Activated CD4-positive, alpha-beta T cell treated with anti-CD3 and anti-CD28 coated beads for 24 hours (primary cell): ENCODE data around the gene SDHAF3.
"Not testable (repeated sequence)": the region's sequence is repeated elsewhere in the genome, so short reads cannot be mapped to it uniquely, and the experiment has no call there.

Source experiments
- DNase-seq, 2 donors: peaks; one replicate each; pipeline ENCODE4 v3.0.0-alpha.2; 2020; ENCODE audit warnings: low read depth in 2 of 2

The SDHAF3 gene

DNA sequence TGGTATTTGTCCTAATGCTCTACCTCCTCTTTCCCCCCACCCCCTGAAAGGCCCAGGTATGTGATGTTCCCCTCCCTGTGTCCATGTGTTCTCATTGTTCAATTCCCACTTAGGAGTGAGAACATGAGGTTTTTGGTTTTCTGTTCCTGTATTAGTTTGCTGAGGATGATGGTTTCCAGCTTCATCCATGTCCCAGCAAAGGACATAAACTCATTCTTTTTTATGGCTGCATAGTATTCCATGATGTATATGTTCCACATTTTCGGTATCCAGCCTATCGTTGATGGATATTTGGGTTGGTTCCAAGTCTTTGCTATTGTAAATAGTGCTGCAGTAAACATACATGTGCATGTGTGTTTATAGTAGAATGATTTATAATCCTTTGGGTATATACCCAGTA is 5.6 kb downstream of the SDHAF3 start:
- not testable (repeated sequence) for DNase-seq

DNA sequence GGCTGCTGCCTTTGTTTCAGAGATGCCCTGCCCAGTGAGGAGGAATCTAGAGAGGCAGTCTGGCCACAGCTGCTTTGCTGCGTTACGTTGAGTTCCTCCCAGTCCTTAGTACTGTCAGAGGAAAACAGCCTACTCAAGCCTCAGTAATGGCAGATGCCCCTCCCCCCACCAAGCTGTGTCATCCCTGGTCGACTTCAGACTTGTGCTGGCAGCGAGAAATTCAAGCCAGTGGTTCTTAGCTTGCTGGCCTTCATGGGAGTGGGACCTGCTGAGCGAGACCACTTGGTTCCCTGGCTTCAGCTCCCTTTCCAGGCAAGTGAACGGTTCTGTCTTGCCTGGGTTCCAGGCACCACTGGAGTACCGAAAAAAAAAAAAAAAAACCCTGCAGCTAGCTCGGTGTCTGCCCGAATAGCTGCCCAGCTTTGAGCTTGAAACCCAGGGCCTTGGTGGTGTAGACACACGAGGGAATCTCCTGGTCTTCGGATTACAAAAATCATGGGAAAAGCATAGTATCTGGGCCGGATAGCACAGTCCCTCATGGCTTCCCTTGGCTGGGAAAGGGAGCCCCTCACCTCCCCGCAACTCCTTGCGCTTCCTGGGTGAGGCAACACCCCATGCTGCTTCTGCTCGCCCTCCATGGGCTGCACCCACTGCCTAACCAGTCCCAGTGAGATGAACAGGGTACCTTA is 9.1 kb downstream of the SDHAF3 start:
- DNase-seq = no peak

DNA sequence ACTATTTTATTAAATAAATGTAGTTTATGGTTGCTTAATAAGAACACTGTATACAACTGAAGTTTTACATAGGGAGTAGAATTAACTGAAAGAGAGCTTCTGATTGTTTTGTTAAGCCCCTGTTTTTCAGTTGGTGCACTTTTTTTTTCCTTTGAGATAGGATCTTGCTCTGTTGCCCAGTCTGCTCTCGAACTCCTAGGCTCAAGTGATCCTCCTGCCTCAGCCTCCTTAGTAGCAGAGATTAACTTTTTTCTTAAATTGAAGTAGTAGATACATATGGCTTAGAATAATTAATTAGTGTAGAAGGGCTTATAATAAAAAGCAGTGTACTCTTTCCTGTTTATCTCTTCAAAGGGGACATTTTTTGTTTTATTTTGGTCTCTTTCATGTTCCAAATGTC is 11.2 kb downstream of the SDHAF3 start:
- DNase-seq = no peak

DNA sequence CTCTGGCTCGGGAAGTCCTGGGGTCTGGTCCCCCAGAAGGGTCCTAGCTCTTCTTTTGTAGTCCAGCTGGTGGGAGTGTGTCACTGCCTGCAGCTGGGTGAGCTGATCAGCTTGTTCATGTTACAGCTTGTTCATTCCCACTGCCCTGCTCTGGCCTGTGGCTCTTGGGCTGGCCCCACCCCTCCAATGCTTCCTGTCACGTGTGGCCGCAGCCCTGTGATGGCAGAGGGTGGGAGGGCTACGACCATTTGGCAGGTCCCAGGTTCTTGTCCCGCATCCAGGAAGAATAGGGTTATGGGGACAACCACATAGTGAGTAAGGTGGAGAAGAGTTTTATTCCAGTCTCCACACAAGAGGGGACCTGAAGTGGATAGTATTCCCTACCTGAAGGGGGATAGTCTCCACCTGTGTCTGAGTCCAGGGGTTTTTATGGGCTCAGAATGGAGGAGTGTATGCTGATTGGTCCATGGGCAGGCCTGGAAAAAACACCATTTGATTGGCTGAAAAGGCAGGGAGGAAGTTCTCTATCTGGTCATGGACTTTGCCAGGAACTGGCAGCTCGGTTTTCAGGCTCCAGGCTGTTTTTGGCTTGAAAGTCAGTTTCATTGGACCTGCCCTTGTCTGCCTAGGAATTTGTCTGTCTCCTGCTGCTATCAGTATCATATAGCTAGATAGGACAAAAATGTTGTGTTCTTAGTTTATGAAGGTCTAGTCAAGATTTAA is 13.1 kb downstream of the SDHAF3 start:
- DNase-seq = no peak

DNA sequence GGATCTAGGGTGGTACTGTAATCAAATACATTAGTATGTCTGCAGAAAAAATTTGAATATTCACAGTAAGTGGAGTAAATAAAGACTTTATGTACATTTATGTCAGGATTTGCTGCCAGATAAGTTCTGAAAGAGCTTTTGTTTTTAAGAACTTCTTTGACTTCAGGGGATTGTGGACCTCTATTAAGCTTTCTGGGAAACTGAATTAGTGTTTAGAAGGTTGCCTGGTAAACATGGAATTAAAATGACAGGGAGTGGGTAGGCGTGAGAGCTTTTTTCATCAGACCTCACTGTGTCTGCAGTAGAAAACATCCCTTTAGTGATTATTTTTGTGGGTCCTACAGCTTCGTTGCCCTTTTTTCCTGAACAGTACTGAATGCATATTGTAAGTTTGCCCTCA is 15.7 kb downstream of the SDHAF3 start:
- no peak for DNase-seq

DNA sequence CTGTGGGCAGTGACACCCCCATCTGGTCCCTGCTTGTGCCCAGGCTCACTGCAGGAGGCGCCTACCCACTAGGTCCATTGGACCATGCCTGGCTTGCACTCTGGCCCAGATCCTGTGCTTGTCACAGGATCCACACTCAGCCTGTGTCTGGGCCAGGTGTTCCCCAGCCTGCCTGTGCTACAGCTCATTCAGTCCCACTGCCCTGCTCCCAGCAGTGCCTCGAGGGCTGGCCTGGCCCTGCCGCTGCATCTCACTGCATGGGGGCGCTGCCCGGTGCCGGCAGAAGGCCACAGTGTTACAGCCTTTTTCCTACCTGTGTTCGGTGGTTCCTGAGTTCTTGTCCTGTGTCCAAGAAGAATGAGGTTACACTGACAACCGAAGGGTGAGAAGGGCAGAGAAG is 21.3 kb downstream of the SDHAF3 start:
- DNase-seq = no peak

DNA sequence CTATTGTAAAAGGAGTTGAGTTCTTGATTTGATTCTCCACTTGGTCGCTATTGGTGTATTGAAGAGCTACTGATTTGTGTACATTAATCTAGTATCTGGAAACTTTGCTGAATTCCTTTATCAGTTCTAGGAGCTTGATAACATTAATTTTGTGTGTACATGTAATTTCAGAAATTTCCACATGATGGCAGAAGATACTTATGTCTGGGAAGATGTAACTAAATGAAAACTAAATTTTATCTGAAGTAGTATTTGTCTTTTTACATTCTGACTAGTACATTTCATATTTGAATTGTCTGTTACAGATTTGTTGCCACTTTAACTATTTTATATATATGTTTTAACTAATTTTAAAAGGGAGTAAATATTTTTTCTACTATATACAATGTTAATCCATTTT is 27.6 kb downstream of the SDHAF3 start:
- DNase-seq = no peak

DNA sequence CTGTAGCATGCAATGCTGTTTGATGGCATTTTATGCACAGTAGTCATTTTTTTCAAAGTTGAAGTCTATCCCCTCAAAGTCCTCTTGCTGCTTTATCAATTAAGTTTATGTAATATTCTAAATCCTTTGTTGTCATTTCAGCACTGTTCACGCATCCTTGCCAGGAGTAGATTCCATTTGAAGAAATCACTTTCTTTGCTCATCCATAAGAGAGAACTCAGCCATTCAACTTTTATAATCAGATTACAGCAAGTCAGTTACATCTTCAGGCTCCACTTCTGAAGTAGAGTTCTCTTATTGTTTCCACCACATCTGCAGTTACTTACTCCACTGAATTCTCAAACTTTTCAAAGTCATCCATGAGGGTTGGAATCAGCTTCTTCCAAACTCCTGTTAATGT is 32.3 kb downstream of the SDHAF3 start:
- no peak for DNase-seq

DNA sequence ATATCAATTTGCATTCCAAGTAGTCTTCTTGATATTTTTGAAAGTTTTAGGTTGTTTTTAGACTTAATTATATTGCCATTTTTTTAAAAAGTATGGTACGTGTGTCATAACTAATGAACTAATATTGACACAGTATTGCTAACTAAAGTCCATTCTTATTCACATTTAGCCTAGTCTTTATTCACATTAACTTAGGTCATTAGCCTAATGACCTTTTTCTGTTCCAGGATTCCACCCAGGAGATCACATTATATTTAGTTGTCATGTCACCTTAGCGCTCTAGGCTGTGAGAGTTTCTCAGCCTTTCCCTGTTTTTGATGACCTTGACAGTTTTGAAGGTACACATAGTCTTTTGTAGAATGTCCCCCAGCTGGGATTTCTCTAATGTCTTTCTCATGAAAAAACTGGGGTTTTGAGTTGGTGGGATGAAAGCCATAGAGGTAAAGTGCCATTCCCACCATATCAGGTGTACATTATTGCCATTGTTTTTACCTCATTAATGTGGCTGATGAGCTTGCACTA is 38.5 kb downstream of the SDHAF3 start:
- DNase-seq = no peak

DNA sequence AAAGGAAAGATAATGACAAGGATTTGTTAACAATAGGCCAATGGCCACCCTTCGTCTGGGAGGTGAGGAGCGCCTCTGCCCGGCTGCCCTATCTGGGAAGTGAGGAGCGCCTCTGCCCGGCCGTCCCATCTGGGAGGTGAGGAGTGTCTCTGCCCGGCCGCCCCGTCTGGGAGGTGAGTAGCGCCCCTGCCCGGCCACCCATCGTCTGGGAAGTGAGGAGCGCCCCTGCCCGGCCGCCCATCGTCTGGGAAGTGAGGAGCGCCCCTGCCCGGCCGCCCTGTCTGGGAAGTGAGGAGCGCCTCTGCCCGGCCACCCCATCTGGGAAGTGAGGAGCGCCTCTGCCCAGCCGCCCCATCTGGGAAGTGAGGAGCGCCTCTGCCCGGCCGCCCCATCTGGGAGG is 42.5 kb downstream of the SDHAF3 start:
- not testable (repeated sequence) for DNase-seq

DNA sequence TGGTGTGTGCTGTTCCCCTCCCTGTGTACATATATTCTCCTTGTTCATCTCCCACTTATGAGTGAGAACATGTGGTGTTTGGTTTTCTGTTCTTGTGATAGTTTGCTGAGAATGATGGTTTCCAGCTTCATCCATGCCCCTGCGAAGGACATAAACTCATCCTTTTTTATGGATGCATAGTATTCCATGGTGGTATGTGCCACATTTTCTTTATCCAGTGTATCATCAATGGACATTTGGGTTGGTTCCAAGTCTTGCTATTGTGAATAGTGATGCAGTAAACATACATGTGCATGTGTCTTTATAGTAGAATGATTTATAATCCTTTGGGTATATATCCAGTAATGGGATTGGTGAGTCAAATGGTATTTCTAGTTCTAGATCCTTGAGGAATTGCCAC is 44.1 kb downstream of the SDHAF3 start:
- not testable (repeated sequence) for DNase-seq

DNA sequence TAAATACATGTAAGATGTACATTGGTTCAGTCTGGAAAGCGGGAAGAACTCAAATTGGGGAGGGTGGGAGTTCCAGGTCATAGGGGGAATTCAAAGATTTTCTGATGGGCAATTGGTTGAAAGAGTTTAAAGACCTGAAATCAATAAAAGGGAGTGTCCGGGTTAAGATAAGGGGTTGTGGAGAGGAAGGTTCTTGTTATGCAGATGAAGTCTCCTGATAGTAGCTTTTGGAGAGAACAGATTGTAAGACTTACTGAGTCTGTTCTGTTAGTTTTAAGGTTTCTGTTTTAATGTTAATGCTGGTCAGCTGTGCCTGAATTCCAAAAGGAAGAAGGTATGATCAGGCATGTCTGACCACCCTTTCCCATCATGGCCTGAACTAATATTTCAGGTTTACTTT is 48.8 kb downstream of the SDHAF3 start:
- no peak for DNase-seq

DNA sequence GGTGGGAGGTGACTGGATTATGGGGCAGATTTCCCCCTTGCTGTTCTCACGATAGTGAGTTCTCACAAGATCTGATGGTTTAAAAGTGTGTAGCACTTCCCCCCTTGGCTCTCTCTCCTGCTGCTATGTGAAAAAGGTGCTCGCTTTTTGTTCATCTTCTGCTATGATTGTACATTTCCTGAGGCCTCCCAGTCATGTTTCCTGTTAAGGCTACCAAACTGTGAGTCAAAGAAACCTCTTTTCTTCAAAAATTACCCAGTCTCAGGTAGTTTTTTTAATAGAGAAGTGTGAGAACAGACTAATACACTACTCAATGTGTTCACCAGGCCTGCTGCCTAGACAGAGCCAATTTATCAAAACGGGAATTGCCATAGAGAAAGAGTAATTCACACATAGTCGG is 49.7 kb downstream of the SDHAF3 start:
- no peak for DNase-seq

DNA sequence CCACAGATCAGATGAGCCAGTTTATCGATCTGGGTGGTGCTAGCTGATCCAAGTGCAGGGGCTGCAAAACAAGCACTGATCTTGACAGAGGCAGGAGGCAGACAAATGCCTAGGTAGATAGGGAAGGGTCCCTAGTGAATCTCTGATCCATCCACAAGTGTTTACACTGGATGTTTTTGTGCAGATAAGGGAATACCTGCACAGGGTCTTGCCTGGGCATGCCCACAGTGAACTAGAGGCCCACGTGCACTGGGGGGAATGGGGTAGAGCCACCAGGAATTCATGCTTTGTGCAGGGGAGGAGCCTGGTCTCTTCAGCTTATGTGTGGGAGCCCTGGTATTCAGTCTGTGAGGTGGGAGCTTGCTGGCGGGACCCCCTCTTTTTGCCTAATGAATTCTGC is 50.3 kb downstream of the SDHAF3 start:
- no peak for DNase-seq

DNA sequence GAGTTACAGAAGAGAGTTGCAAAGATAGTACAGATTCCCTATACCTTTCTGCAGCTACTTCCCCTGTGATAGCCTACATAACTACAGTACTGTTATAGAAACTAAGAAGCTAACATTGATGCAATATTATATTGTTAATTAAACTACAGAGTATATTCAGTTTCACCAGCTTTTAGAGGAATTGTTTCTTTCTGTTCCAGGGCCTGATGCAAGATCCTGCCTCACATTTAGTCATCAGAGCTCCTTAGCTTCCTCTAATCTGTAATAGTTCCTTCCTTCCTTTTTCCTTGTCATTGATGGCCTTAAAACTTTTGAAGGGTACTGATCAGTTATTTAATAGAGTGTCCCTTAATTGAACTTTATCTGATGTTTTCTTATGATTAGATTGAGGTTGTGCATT is 56.8 kb downstream of the SDHAF3 start:
- no peak for DNase-seq

DNA sequence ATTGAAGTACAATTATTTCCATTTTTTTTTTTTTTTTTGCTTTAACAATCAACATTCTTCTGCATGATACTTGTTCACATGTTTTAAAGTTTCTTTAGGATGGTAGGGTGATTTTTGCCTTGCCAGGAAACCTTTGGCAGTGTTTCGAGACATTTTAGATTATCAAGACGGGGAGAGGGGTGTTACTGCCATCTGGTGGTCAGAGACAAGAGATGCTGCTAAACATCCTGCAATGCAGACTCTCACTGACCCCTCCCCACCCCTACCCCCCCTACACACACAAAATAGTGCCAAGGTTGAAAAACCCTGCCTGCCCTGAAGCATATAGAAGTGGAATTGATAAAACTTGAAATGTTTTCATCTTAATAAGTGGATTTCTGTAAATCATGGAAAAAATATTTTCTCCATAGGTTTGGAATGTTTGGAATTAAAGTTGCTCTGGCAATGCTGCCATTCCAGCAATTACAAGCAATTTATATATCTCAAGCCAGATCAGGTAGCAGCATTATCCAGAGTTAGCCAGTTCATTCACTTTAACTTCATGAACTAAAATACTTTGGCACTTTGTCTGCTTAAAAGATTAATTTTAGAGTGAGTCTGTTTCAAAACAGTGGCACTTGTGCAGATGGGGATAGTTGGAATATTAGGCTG is 62.1 kb downstream of the SDHAF3 start:
- DNase-seq = peak; percentile 17 to 23

DNA sequence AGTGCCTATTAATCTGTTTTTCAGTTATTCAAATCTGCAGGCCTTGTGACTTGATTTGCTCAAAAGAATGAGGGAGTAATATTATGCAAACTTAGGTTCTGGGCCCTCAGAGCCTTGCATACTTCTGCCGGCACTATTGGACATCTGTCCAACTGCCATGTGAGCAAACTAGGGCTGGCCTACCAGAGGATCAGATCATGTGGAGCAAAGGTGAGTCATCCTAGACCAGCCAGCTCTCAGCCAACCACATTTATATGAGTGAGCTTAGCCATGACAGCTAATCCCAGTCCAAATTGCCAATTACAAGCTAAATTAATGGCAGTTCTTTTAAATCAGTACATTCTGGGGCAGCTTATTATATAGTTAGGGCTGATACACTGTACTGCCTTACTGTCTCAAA is 69.6 kb downstream of the SDHAF3 start:
- no peak for DNase-seq

DNA sequence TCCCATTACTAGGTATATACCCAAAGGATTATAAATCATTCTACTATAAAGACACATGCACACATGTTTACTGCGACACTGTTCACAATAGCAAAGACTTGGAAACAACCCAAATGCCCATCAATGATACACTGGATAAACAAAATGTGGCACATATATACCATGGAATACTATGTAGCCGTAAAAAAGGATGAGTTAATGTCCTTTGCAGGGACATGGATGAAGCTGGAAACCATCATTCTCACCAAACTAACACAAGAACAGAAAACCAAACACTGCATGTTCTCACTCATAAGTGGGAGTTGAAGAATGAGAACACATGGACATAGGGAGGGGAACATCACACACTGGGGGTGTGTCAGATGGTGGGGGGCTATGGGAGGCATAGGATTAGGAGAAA is 78.7 kb downstream of the SDHAF3 start:
- not testable (repeated sequence) for DNase-seq

DNA sequence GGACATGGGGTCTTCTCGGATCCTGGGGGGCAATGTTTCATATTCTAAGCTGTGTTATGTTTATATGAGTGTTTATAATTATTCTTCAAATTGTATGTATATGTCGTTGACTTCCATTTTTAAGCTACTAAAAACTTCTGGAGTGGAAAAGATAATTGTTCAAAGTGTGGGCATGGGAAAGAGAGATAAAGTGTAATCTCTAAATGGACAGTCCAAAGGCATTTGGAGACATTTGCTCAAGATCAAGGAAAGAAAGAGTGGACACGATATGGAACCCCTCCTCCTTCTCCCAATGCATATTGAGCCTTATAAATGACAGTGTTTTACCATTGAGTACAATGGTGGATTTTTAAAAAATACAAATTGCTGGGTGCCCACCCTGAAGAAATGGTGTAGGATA is 81.1 kb downstream of the SDHAF3 start:
- DNase-seq = no peak

DNA sequence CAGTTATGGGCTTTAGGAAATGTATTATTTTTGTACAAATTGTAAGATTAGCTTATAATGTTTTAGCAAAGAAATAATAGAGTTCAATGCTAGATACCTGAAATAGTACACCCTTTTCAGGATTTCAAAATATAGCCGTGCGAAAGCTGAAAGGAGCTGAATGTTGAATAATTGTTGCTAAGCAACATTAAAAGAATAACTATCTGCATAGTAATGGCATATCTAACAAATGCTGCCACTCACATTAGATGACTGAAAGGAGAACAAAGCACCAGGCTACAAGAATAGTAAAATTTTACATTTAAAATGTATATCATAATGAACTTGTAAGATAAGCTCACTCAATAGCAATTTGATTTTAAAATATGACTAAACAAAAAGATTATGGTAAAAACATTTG is 82.5 kb downstream of the SDHAF3 start:
- DNase-seq = no peak

DNA sequence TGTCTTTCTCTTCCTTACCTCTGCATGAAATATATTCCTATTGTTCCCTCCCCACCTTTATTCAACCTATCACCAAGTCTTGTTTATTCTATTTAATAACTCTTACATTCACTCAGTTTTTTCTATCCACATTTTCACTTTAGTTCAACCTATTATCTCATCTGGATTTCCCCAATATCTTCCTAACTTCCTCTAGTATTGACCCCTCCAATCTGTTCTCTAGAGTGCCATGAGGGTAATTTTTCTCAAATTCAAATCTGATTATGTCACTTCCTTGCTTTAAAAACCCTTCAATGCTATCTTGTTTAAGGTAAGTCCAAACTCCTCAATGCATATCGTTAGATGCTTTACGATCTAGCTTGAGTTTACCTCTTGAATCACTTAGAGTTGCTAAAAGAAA is 86.5 kb downstream of the SDHAF3 start:
- no peak for DNase-seq

DNA sequence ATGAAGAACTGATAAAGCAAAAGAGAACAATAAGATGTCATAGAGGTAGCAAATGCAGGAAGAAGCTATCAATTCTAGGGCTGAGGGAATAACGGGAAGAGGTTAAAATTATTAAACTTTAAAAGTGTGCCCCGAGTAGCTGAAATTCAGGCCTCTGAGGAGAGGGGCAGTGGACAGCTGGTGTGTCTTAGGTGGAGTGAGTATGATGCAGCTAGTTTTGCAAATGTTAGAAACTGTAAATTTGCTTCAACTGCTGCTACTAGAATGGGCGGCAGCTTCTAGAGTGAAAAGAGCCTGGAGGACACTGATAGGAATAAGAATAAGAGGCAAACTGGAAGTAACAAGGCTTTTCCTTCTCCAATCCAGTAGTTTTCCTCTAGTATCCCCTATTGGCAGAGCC is 87.3 kb downstream of the SDHAF3 start:
- no peak for DNase-seq

DNA sequence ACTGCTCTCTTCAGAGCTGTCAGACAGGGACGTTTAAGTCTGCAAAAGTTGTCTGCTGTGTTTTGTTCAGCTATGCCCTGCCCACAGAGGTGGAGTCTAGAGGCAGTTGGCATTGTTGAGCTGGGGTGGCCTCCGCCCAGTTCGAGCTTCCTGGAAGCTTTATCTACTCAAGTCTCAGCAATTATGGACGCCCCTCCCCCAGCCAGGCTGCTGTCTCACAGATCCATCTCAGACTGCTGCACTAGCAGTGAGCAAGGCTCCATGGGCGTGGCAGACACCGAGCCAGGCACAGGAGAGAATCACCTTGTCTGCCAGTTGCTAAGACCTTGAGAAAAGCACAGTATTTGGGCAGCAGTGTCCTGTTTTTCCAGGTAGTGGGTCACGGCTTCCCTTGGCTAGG is 98.1 kb downstream of the SDHAF3 start:
- DNase-seq = no peak
